ENCODE measurements around the gene RGCC. TPM values are rescaled to one million over a fixed set of nuclear protein-coding genes. Genes with fewer than 3 reads are reported as not detected.

RGCC gene
- total RNA-seq, 8 experiments from 2014 or later: 0.16 to 19.2 (median 3.8) TPM; not detected in 2

- Histone ChIP-seq H3K4me1 (replicated peaks in 1 of 2) (no peaks in the 10 kb centered on the region), H3K27ac (no peak overlapping the region), H3K4me3 (no peak overlapping the region)
- WGBS, 10 experiments: 50 to 100% (median 91%) methylated on average over 1 to 6 of the region's 7 CpGs; no CpG with 5 or more reads in 1 of the 10 experiments
- ATAC-seq (replicated peaks in 6 of 8): no peak
- in situ Hi-C loops (cut with MboI; ENCODE audit: low pct_unique_long_range_greater_than_20kb in 2 of 9, low sequenced_read_pairs in 9 of 9, unreplicated experiment in 9 of 9): no loop called here
Measured at GRCh38 chr13:41514853-41515395, 57.6 kb downstream of the RGCC start.

- WGBS, 10 experiments: 80 to 100% (median 83%) methylated on average over 2 to 8 of the region's 15 CpGs; no CpG with 5 or more reads in 4 of the 10 experiments
- no peak for ATAC-seq (replicated peaks in 6 of 8)
- in situ Hi-C loops (cut with MboI; ENCODE audit: low pct_unique_long_range_greater_than_20kb in 2 of 9, low sequenced_read_pairs in 9 of 9, unreplicated experiment in 9 of 9): no loop called here
- Histone ChIP-seq H3K4me3 (no peak overlapping the region), H3K27ac (no peak overlapping the region), H3K4me1 (replicated peaks in 1 of 2) (no peaks in the 10 kb centered on the region)
Measured at GRCh38 chr13:41515491-41516139, 58.3 kb downstream of the RGCC start.

- Histone ChIP-seq H3K4me1 (replicated peaks in 1 of 2) (no peaks in the 10 kb centered on the region), H3K4me3 (no peak overlapping the region), H3K27ac (no peak overlapping the region)
- no peak for ATAC-seq (replicated peaks in 6 of 8)
- in situ Hi-C loops (cut with MboI; ENCODE audit: low pct_unique_long_range_greater_than_20kb in 2 of 9, low sequenced_read_pairs in 9 of 9, unreplicated experiment in 9 of 9): no loop called here
- 80 to 94% (median 93%) methylated on average over 2 to 3 of the region's 3 CpGs; no CpG with 5 or more reads in 6 of the 10 experiments for WGBS, 10 experiments
Measured at GRCh38 chr13:41516166-41516565, 58.8 kb downstream of the RGCC start.

- in situ Hi-C loops (cut with MboI; ENCODE audit: low pct_unique_long_range_greater_than_20kb in 2 of 9, low sequenced_read_pairs in 9 of 9, unreplicated experiment in 9 of 9): no loop called here
- H3K27ac ChIP-seq: no peak overlapping the region
- no peak for ATAC-seq (replicated peaks in 6 of 8)
- no peak overlapping the region for H3K4me3 ChIP-seq
- no peaks in the 10 kb centered on the region for H3K4me1 ChIP-seq (replicated peaks in 1 of 2)
- WGBS, 10 experiments: 51 to 100% (median 86%) methylated on average over 1 to 4 of the region's 4 CpGs; no CpG with 5 or more reads in 2 of the 10 experiments
Measured at GRCh38 chr13:41516760-41517159, 59.4 kb downstream of the RGCC start.

- ATAC-seq (replicated peaks in 6 of 8): peak in 1 of 8 experiments; percentile 76
- WGBS, 10 experiments: 71 to 100% (median 95%) methylated on average over 1 to 7 of the region's 7 CpGs; no CpG with 5 or more reads in 2 of the 10 experiments
Measured at GRCh38 chr13:41520016-41520659, 62.8 kb downstream of the RGCC start.

More at GRCh38 chr13:41520016-41520659, 62.8 kb downstream of the RGCC start:
- Histone ChIP-seq H3K4me1 (replicated peaks in 1 of 2) (no peaks in the 10 kb centered on the region), H3K27ac (no peak overlapping the region), H3K4me3 (no peak overlapping the region)
- in situ Hi-C loops (cut with MboI; ENCODE audit: low pct_unique_long_range_greater_than_20kb in 2 of 9, low sequenced_read_pairs in 9 of 9, unreplicated experiment in 9 of 9): no loop called here

Other genes with a start within 250 kb of the RGCC start
- gene MTRF1, start 194.0 kb upstream of the RGCC start, total RNA-seq: 10 to 100 TPM in 4 of 8 experiments, 1 to 10 TPM in 4; 7.7 to 14.0 (median 9.9) TPM
- gene NAA16, start 146.3 kb upstream of the RGCC start, total RNA-seq: 10 to 100 TPM in 7 of 8 experiments, 1 to 10 TPM in 1; 8.3 to 41.9 (median 20.2) TPM

Measured in motor neuron (in vitro differentiated cells).